Inflammatory macrophage treated with lipopolysaccharide for 1 hour (primary cell): ENCODE results near the gene CNDP1.
A peak's percentile ranks its signal among the peaks of the same experiment; 100 is the strongest.
"Not testable (repeated sequence)": the region's sequence is repeated elsewhere in the genome, so short reads cannot be mapped to it uniquely, and the experiment has no call there.

Source experiments
- DNase-seq, 2 donors: peaks; one replicate each; pipeline ENCODE4 v3.0.0-alpha.2; 2020 to 2022

CNDP1 gene, protein sequence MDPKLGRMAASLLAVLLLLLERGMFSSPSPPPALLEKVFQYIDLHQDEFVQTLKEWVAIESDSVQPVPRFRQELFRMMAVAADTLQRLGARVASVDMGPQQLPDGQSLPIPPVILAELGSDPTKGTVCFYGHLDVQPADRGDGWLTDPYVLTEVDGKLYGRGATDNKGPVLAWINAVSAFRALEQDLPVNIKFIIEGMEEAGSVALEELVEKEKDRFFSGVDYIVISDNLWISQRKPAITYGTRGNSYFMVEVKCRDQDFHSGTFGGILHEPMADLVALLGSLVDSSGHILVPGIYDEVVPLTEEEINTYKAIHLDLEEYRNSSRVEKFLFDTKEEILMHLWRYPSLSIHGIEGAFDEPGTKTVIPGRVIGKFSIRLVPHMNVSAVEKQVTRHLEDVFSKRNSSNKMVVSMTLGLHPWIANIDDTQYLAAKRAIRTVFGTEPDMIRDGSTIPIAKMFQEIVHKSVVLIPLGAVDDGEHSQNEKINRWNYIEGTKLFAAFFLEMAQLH

DNA sequence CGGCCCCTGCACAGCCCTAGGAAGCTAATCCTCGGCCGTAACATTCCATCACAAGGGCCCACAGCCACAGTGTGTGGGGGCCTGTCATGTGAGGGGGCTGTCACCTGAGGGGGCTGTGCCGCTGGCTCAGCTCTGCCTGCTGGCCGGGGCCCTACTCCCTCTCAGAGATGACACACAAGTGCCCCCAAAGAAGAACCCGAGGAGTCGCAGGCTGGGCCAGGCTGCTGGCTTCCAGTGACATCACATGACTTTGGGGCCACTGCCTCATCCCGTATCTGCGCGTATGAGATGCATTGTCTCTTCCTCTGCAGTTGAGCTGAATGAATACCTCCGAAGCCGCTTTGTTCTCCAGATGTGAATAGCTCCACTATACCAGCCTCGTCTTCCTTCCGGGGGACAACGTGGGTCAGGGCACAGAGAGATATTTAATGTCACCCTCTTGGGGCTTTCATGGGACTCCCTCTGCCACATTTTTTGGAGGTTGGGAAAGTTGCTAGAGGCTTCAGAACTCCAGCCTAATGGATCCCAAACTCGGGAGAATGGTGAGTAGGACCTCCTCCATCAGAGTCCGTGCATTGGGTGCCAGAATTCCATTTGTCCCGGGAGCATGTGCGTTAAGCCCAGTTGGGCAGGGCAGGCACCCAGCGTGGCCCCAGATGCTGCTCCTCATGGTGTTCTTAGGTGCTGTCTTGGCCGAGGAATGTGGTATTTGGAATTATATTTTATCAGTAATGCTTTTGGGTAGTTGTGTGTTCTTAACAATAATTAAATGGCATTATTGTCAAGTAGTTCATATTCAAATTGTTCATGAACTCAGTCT lies at the start of gene CNDP1:
TSS of gene CNDP1 (plus strand) at position 351 of the 820 bp plus-strand sequence. CDS start at position 519, 168 bp downstream.
- DNase-seq: no peak

DNA sequence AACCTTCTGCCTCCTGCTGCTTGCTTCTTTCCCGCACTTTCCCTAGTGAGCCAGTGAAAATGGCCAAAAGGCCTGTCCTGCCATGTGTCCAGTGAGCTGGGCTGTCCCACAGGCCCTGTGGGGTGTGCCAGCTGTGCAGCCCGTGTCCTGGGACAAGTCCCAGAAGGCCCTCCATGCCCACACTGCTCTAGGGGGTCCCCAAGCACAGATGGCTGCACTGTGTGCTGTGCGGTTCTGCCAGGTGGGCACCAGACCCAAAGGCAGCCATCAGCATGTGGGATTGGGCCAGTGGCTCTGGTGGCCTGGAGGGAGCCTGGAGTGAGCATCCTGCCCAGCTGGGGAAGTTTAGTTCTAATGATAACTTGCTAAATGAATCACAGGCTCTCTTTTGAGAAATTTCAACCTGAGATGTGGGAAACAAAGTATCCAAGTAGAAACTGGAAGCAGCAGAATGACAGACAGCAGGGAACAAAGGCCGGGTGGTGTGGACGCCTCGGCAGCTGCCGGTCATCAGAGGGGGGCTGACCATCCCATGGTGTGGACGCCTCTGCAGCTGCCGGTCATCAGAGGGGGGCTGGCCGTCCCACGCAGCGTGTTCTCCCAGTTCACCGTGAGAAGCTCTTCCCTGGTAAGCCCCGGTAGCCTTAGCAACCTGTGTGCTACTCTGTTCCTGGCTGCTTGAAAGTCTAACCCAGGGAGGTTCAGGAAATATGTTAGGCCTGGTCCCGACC lies 48.0 kb upstream of the CNDP1 start:
- DNase-seq: no peak

DNA sequence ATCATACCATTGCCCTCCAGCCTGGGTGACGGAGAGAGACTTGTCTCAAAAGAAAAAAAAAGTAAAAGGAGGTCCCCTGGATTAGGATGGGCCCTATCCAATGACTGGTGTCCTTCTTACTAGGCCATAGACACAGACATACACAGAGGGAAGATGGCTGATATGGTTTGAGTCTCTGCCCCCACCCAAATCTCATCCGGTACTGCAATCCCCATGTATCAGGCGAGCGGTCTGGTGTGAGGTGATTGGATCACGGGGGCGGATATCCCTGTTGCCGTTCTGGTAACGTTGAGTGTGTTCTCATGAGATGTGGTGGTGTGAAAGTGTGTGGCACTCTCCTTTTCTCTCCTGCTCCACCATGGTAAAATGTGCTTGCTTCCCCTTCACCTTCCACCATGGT lies 45.9 kb upstream of the CNDP1 start:
- no peak for DNase-seq

GRCh38 chr18:74488864-74489263 lies 45.4 kb upstream of the CNDP1 start:
- no peak for DNase-seq

- DNase-seq: no peak
These were observed 44.6 kb upstream of the CNDP1 start for GRCh38 chr18:74489676-74490075.

DNA sequence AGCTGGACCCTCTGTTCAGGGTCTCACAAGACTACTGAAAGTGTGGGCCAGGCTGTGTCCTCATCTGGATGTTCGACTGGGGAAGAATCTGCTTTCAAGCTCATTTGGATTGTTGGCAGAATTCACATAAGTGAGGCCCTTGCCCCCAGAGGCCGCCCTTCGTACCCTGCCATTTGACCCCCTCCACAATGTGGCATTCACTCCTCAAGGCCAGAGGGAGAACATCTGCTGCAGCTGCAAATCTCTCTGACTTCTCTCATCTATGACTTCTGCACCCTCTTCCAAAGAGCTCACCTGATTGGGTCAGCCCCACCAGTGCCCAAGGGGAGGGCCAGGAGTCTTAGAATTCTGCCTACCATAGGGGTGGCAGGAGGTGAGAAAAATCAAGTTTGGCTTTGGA lies 42.0 kb upstream of the CNDP1 start:
- no peak for DNase-seq

- peak; percentile 49 for DNase-seq
These were observed 40.6 kb upstream of the CNDP1 start for GRCh38 chr18:74493689-74494088.

DNA sequence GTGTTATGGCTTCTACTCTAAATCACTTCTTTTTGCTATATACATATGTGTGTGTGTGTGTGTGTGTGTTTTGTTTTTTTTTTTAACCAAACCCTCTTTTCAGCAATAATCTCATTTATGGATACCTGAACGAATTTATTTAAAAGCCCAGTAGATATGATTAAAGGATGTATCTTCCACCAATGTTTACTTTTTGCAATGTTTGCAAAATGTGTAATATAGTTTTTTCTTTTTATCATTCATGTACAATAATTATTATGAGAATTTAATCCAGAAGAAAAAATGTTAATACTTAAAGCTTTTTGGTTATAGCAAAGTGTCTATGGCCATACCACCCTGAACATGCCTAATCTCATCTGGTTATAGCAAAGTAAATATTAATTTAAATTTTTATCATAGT lies 39.8 kb upstream of the CNDP1 start:
- DNase-seq: no peak

DNA sequence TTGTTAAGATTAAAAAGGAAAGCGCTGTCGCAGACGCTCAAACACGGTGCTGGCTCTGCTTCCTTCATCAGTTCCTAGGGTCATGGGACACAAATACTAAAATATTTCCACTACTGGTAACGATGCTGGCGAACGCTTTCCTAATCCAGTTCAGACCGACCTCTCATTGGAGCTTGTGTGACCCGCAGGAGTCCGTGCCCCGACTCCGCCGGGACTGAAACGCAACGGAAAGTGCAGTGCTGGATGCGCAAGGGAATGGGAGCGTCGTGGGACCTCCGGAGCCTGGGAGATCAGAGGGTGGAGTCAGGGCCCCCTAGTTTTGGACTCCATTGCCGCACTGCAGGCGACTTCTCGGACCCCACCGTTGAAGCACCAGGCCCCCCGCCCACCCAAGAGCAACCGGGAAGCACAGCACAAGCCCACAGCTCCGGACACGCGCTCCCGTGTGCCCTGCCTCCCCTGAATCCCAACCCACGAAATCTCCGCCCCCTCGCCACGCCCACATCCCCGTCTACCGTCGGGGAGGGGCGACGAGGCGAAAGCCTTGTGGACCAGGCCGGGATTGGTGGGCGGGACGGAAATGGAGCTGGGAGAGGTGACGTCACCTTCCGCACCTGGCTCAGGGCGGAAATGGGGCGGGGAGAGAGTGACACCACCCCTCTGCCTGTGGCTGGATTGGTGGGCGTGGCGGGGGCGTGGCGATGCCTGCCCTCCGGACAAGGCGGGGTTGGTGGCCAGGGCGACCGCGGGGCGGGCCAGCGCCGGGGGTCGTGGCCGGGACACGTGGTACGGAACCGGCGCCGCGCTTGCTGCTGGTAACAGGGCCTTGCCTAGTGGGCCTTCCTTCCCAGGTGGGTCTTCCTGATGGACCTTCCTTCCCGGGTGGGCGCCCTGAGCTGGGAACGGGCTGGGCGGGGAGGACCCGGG lies 38.5 kb upstream of the CNDP1 start, which contains the start of gene CNDP2:
TSS of gene CNDP2 (plus strand) at position 783 of the 927 bp plus-strand sequence. CDS start 3,611 bp downstream, outside the sequence.
- DNase-seq: peak; percentile 98

DNA sequence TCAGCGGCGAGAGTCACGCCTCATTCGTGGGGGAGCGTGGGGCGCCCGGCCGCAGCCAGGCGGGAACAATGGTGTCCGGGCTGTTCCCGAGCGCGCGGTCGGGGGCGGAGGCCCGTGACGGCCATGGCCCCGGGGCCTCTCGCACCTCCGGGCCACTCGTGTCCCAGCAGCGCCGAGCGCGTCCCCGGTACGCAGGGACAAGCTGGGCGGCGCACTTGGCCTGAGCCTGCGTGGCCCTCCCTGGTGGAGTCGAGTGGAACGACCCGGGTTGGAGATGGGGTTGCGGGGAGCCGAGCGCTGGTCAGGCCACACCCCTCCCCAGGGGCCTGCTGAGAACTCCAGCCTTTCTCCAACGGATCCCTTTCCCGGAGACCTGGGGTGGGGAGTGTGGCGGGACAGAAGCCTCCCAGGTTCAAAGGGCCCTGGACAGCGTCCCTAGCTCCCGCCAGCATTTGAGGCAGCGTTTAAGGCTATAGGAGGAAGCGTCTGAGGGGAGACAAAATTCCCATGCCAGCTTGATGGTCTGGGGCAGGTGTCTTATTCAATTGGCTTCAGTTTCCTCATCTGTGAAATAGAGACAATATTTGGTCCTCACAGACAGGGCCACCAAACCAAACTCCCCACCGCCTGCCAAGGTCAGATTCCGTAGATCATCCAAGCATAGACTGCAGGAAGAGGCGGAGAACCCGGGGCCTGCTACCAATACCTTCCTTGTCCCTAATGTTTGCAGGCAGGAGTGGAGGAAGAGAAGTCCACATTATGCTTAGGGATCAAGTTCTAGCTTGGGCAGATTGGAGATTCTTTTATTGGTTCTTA lies 37.6 kb upstream of the CNDP1 start:
- DNase-seq: peak; percentile 50 to 55

DNA sequence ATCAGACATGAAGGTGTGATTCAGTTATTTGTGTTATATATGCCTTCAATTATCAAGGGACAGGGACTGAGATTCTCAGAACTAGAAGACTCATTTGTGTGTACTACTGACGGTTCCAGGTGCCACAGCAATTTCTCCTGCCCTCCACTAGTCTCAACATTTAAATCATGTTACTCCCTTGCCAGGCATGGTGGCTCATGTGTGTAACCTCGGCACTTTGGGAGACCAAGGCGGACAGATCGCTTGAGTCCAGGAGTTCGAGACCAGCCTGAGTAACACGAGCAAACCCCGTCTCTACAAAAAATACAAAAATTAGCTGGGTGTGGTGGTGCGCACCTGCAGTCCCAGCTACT lies 37.0 kb upstream of the CNDP1 start:
- DNase-seq: no peak

- DNase-seq: peak in 1 of 2 donors; percentile 35
These were observed 36.5 kb upstream of the CNDP1 start for GRCh38 chr18:74497778-74498177.

DNA sequence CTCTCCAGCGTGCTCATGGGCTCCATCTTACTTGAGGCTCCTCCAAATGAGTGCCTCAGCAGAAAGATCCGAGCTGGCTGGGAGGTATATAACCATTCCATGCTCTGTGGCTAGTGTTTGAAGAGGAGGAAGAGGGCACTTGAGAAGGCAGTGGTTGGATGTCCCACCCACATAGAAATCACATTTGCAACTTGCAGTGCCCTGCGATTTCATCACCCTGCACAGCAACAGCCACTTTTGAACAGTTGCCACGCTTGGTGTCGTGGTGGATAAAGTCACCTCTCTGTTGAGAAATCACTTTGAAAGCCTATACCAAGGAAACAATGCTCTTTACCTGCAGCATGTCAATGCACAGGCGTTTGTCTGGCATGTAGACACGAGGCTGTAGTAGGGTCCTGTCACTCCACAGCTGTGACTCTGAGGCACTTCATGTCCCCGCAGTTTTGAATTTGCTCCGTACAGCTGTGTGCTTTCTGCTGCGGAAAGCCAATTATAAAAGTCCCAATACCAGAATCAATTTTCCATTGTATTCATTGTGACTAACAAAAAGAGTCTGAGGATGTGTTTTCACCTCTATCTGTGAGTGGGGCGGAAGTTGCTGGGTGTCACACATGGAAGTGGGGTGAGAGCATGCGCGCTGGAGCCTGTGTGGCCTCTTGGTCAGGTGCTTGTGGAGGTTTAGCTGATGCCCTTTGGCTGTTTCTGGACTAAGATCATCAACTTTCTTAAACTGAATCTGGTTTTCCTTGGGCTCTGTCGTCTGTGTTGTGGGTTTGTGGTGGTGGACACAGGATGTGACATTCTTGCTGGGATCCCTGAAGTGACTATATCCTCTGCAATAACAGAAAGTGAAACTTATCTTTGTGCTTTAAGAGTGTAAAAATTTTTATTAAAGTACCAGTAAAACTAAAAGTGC lies 35.3 kb upstream of the CNDP1 start:
- peak; percentile 69 to 70 for DNase-seq

GRCh38 chr18:74499633-74500032 lies 34.7 kb upstream of the CNDP1 start:
- DNase-seq: peak; percentile 80 to 81

- peak; percentile 54 to 66 for DNase-seq
These were observed 33.9 kb upstream of the CNDP1 start for GRCh38 chr18:74500372-74500771.

GRCh38 chr18:74500774-74501173 lies 33.5 kb upstream of the CNDP1 start:
- not testable (repeated sequence) for DNase-seq

DNA sequence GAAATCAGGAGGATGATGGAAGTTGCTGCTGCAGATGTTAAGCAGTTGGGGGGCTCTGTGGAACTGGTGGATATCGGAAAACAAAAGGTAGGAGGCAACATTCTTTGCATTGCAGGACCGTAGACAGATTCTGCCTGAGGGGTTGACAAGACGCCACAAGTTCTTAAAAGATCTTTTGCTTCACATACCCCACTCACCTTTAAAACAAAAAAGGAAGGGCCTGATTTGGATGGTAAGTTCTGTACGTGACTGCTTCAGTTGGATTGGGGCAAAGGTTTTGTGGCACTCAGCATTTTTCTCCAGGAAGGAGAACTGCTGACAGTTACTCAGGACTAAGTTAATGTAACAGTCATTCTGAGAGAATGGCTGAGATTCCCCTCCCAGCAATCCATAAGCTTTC lies 32.9 kb upstream of the CNDP1 start:
- peak; percentile 53 to 60 for DNase-seq

- DNase-seq: no peak
These were observed 31.2 kb upstream of the CNDP1 start for GRCh38 chr18:74503137-74503536.

DNA sequence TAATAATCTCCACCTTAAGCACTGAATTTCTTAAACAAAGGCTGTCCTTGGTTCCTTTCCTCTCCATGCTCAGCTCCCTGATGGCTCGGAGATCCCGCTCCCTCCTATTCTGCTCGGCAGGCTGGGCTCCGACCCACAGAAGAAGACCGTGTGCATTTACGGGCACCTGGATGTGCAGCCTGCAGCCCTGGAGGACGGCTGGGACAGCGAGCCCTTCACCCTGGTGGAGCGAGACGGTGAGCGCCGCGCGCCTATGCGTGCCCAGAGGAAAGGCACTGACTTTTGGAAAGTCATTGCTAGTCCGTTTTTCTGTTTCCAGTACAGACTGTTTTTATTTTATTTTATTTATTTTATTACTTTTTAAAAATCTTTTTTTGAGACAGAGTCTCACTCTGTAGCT lies 28.5 kb upstream of the CNDP1 start:
- DNase-seq: no peak
